ENCODE measurements around the gene C1QTNF6.
A peak's percentile ranks its signal among the peaks of the same experiment; 100 is the strongest.

Gene C1QTNF6

GRCh38 chr22:37148031-37148651, 39.9 kb downstream of the C1QTNF6 start:
- no peak for DNase-seq (ENCODE audit: low read depth in 1 of 2, low spot score in 1 of 2)
- no peak for TF ChIP-seq JUND (IDR thresholded peaks at IDR 0.05; ENCODE audit: low read depth)
- in situ Hi-C loops (cut with HindIII; ENCODE audit: low pct_unique_long_range_greater_than_20kb, low sequenced_read_pairs): no loop called here

- DNase-seq (ENCODE audit: low read depth in 1 of 2, low spot score in 1 of 2): peak in 1 of 2 experiments; percentile 18
- in situ Hi-C loops (cut with HindIII; ENCODE audit: low pct_unique_long_range_greater_than_20kb, low sequenced_read_pairs): no loop called here
- TF ChIP-seq JUND (IDR thresholded peaks at IDR 0.05; ENCODE audit: low read depth): no peak
Measured at GRCh38 chr22:37147186-37147990, 40.7 kb downstream of the C1QTNF6 start.

DNA sequence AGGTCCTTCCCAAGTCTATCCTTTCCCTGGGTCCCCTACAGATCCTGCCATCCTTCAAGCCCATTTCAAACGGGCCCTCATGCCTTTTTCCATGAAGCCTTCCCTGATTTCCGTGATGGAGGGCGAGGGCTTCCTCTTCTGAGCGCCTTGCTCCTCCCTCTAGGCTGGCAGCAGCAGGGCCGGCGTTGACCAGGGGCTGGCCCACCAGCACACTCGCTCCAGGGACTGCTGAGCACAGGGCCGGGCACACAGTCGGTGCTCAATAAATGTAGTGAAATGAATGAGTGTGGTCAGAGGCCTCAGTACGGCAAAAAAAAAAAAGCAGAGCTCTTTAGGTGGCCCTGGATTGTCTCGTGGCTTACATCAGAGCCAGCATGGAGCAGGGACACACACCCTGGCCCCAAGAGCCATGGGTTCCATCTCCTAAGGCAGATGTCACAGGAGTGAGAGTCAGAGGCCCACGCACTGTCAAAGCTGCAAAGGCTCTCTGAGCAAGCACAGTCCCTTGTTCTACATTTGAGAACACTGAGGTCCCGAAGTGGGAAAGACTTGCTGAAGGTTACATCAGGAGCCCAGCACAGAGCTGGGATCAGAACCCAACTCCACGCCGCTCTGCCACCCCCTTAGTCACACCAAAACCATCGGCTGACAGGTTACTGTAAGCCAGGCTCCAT, 41.4 kb downstream of the C1QTNF6 start:
- in situ Hi-C loops (cut with HindIII; ENCODE audit: low pct_unique_long_range_greater_than_20kb, low sequenced_read_pairs): no loop called here
- no peak for TF ChIP-seq JUND (IDR thresholded peaks at IDR 0.05; ENCODE audit: low read depth)
- DNase-seq (ENCODE audit: low read depth in 1 of 2, low spot score in 1 of 2): no peak

GRCh38 chr22:37146051-37146385, 42.0 kb downstream of the C1QTNF6 start:
- no peak for TF ChIP-seq JUND (IDR thresholded peaks at IDR 0.05; ENCODE audit: low read depth)
- in situ Hi-C loops (cut with HindIII; ENCODE audit: low pct_unique_long_range_greater_than_20kb, low sequenced_read_pairs): no loop called here
- no peak for DNase-seq (ENCODE audit: low read depth in 1 of 2, low spot score in 1 of 2)

DNA sequence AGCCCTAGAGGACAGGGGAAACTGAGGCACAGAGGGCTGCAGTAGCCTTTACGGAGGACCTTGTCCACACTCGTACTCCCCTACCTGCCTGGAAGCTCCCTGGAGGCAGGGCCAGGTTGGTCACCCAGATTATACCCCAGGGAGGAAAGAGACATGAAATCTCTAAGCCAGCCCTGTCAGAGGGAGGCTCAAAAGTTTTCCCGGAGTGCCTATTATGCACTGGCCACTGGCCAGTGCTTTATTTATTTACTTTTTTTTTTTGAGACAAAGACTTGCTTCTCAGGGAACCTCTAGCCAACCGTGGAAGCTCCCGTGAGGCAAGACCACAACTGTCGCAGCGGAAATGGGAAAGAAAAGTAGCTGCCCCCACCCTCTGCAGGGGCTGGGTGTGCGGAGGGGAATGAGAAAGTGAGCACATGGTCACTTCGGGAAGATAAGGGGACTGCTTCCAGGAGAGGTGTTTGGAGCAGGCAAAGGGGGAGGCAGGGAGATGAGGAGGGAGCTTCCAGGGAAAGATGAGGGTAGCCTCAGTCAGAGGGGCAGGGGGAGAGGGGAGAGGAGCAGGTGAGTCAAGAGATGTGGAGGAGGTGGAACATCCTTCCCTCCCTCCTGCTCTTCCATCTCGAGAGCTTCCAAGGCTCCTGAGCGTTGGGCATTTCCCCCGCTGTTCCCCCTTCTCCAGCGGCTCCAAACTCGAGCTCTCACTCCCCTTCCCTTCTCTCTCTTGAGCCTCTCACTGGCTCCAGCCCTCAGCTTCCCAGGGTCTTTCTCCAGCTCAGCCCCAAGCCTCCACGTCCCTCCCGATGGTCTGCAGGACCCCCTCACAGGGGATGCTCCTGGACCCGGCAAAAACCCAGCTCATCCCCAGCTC, 42.6 kb downstream of the C1QTNF6 start:
- TF ChIP-seq JUND (IDR thresholded peaks at IDR 0.05; ENCODE audit: low read depth): no peak
- in situ Hi-C loops (cut with HindIII; ENCODE audit: low pct_unique_long_range_greater_than_20kb, low sequenced_read_pairs): no loop called here
- no peak for DNase-seq (ENCODE audit: low read depth in 1 of 2, low spot score in 1 of 2)

GRCh38 chr22:37144180-37144554, 43.9 kb downstream of the C1QTNF6 start:
- DNase-seq (ENCODE audit: low read depth in 1 of 2, low spot score in 1 of 2): no peak
- no peak for TF ChIP-seq JUND (IDR thresholded peaks at IDR 0.05; ENCODE audit: low read depth)
- in situ Hi-C loops (cut with HindIII; ENCODE audit: low pct_unique_long_range_greater_than_20kb, low sequenced_read_pairs): no loop called here

- in situ Hi-C loops (cut with HindIII; ENCODE audit: low pct_unique_long_range_greater_than_20kb, low sequenced_read_pairs): no loop called here
- no peak for DNase-seq (ENCODE audit: low read depth in 1 of 2, low spot score in 1 of 2)
- no peak for TF ChIP-seq JUND (IDR thresholded peaks at IDR 0.05; ENCODE audit: low read depth)
Measured at GRCh38 chr22:37141971-37142370, 46.1 kb downstream of the C1QTNF6 start.

- no peak for TF ChIP-seq JUND (IDR thresholded peaks at IDR 0.05; ENCODE audit: low read depth)
Measured at GRCh38 chr22:37141476-37141875, 46.6 kb downstream of the C1QTNF6 start.

GRCh38 chr22:37140686-37141323, 47.2 kb downstream of the C1QTNF6 start:
- DNase-seq (ENCODE audit: low read depth in 1 of 2, low spot score in 1 of 2): no peak
- in situ Hi-C loops (cut with HindIII; ENCODE audit: low pct_unique_long_range_greater_than_20kb, low sequenced_read_pairs): no loop called here
- no peak for TF ChIP-seq JUND (IDR thresholded peaks at IDR 0.05; ENCODE audit: low read depth)

More at GRCh38 chr22:37141476-37141875, 46.6 kb downstream of the C1QTNF6 start:
- in situ Hi-C loops (cut with HindIII; ENCODE audit: low pct_unique_long_range_greater_than_20kb, low sequenced_read_pairs): no loop called here
- no peak for DNase-seq (ENCODE audit: low read depth in 1 of 2, low spot score in 1 of 2)

DNA sequence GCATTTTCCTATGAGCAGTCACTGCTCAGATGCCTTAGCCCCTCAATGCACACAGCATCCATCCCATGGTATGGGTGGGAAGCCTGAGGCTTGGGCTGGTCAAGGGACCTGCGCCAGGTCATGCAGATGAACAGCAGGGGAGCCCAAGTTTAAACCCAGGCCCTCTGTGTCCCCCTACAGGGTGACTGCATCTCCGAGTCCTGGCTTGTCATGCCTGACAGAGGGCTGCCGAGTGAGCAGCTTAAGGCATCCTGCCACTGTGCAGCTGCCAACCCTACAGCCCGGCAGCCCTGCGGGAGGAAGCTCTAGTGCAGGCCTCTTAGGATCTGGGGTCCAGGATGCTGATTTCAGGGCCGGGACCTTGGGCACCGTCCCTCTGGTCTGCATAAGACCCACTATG, 48.3 kb downstream of the C1QTNF6 start:
- in situ Hi-C loops (cut with HindIII; ENCODE audit: low pct_unique_long_range_greater_than_20kb, low sequenced_read_pairs): no loop called here
- no peak for DNase-seq (ENCODE audit: low read depth in 1 of 2, low spot score in 1 of 2)
- no peak for TF ChIP-seq JUND (IDR thresholded peaks at IDR 0.05; ENCODE audit: low read depth)

GRCh38 chr22:37138849-37139561, 49.0 kb downstream of the C1QTNF6 start:
- no peak for TF ChIP-seq JUND (IDR thresholded peaks at IDR 0.05; ENCODE audit: low read depth)
- DNase-seq (ENCODE audit: low read depth in 1 of 2, low spot score in 1 of 2): no peak
- in situ Hi-C loops (cut with HindIII; ENCODE audit: low pct_unique_long_range_greater_than_20kb, low sequenced_read_pairs): no loop called here
